HepG2 (cell line): Measurements from ENCODE around the gene KCNMA1. TPM values are rescaled to one million over a fixed set of nuclear protein-coding genes. Genes with fewer than 3 reads are reported as not detected.

Experiments used
- ATAC-seq: fragments of 200-7000 bp; cut with Tn5 transposase; 3 replicates; pipeline ENCODE4 v1.9.1; 2020; ENCODE audit warnings: mild to moderate bottlenecking, moderate library complexity
- BruUV-seq: library from RNA; stranded (reverse); fragments of 400-500 nt; replicated peaks from 2 replicates; lab custom pipeline; 2021; lab: Mats Ljungman, UMichigan
- CTCF ChIA-PET: fragments of 300-600 bp; formaldehyde crosslinking; extraction: SDS; loops from one replicate; lab custom pipeline; 2021; ENCODE audit warnings: low total read pairs, inconsistent platforms, low intra/inter-chr PET ratio; lab: Yijun Ruan, JAX
- POLR2A ChIA-PET: fragments of 350-600 bp; sonication (Branson Sonifier 250); formaldehyde crosslinking; loops from one replicate; lab custom pipeline; 2020; ENCODE audit warnings: antibody characterized with exemption, inconsistent platforms; lab: Yijun Ruan, JAX
- DNase-seq: peaks from one replicate; pipeline ENCODE4 v3.0.0-alpha.2; 2015; ENCODE audit warnings: low spot score
- FAIRE-seq: peaks from 3 replicates; lab custom pipeline; 2011; peaks lifted over from hg19 to GRCh38; lab: Jason Lieb, UNC
- H2AFZ ChIP-seq: one replicate; pipeline ENCODE4 v1.6.1; 2011; ENCODE audit warnings: low read length, inconsistent platforms
- H3K27ac ChIP-seq: fragments of 300-600 bp; 3 replicates; pipeline ENCODE4 v1.8.0; 2011; ENCODE audit warnings: mixed run types, mild to moderate bottlenecking, mixed read lengths, low read length, inconsistent platforms; ENCODE audit not compliant: insufficient read depth; ENCODE audit errors: extremely low read length
- H3K27me3 ChIP-seq, 2 experiments: fragments of 200-600 bp in 1 of 2; 2 replicates in 1 of 2; 3 replicates in 1 of 2; pipeline versions ENCODE4 v1.6.0 to v1.8.0; 2011; ENCODE audit warnings: low read length in 2 of 2, mild to moderate bottlenecking in 2 of 2, moderate library complexity in 2 of 2, inconsistent platforms in 1 of 2; ENCODE audit not compliant: insufficient read depth in 2 of 2, control insufficient read depth in 1 of 2
- H3K36me3 ChIP-seq, 2 experiments: fragments of 200-600 bp in 1 of 2; replicated peaks in 1 of 2; 2 replicates in 1 of 2; 3 replicates in 1 of 2; pipeline versions ENCODE4 v1.5.1 to v1.8.0; 2011; ENCODE audit warnings: low read length in 2 of 2, inconsistent platforms in 1 of 2; ENCODE audit not compliant: insufficient read depth in 2 of 2, control insufficient read depth in 1 of 2
- H3K4me1 ChIP-seq: 2 replicates; pipeline ENCODE4 v1.5.1; 2012; ENCODE audit warnings: low read length, inconsistent platforms; ENCODE audit not compliant: insufficient read depth
- H3K4me2 ChIP-seq: 2 replicates; pipeline ENCODE4 v1.6.0; 2011; ENCODE audit warnings: low read depth, low read length, inconsistent platforms
- H3K4me3 ChIP-seq, 3 experiments: fragments of 200-600 bp in 1 of 3; sonication (generic), shearing (Covaris generic) in 1 of 3; replicated peaks in 1 of 3; 2 replicates each; pipeline ENCODE4 v1.5.1; 2011 to 2016; ENCODE audit warnings: low read length in 3 of 3, inconsistent platforms in 2 of 3, low read depth in 2 of 3, mild to moderate bottlenecking in 2 of 3, control low read depth in 1 of 3, mixed read lengths in 1 of 3; ENCODE audit not compliant: insufficient read depth in 1 of 3
- H3K79me2 ChIP-seq: one replicate; pipeline ENCODE4 v1.6.1; 2011; ENCODE audit warnings: low read length, inconsistent platforms; ENCODE audit not compliant: insufficient read depth
- H3K9ac ChIP-seq: 2 replicates; pipeline ENCODE4 v1.6.0; 2011; ENCODE audit warnings: mild to moderate bottlenecking, low read depth, low read length, inconsistent platforms; ENCODE audit not compliant: insufficient read depth
- H3K9me3 ChIP-seq: 2 replicates; pipeline ENCODE4 v1.5.1; 2012; ENCODE audit warnings: mild to moderate bottlenecking, low read length
- H4K20me1 ChIP-seq: 2 replicates; pipeline ENCODE4 v1.6.0; 2011; ENCODE audit warnings: inconsistent platforms, mild to moderate bottlenecking, low read length, moderate library complexity; ENCODE audit not compliant: insufficient read depth
- ZNF326 ChIP-seq: sonication (generic); formaldehyde crosslinking; IDR thresholded peaks from 2 replicates; pipeline ENCODE4 v1.4.0; 2020; ENCODE audit warnings: missing genetic modification reagents, borderline replicate concordance
- WGBS: methylation state at CpG from one replicate; pipeline ENCODE4 v1.1.6; 2017; ENCODE audit warnings: low lambda C conversion rate; 5-methylcytosine and 5-hydroxymethylcytosine counted together
- in situ Hi-C: cut with HindIII; loops from 2 replicates; pipeline ENCODE4 v1.10.0; 2017; ENCODE audit warnings: low pct_unique_long_range_greater_than_20kb; ENCODE audit not compliant: extremely low pct_ligation_motif_present
- intact Hi-C: fragments of 100-400 bp; cut with micrococcal nuclease; formaldehyde crosslinking; loops from one replicate; pipeline ENCODE4 v1.10.0; 2022; ENCODE audit not compliant: unreplicated experiment
- polyA plus RNA-seq, 8 experiments: library from polyadenylated mRNA; depleted of rRNA in 3 of 8; stranded (reverse) in 7 of 8; unstranded in 1 of 8; fragments of >200 nt; fragmentation: Illumina TruSeq in 4 of 8; extraction: Trizol in 4 of 8; gene quantifications; 2 replicates each; pipeline versions ENCODE4 v1.2.1 to v1.2.3, GENCODE V29; 2011 to 2016; ENCODE audit warnings: low read depth in 4 of 8, missing spikeins in 1 of 8, mixed read lengths in 1 of 8; ENCODE audit not compliant: insufficient read depth in 1 of 8
- total RNA-seq, 5 experiments: library from RNA; depleted of rRNA; stranded (reverse); fragments of >200 nt; fragmentation: Illumina TruSeq; extraction: Trizol; gene quantifications; 2 replicates each; pipeline ENCODE4 v1.2.3, GENCODE V29; 2016; ENCODE audit warnings: low read depth in 1 of 5
- TF ChIP-seq, protein P1 (sequence below): fragments of 450-650 bp; IDR thresholded peaks from 2 replicates; pipeline ENCODE4 v1.6.1; 2016

KCNMA1 gene
- total and polyA plus RNA-seq, 2 of the 13 experiments (the other 11 are each of a cell fraction or from before 2014, with no cell fraction given), result 0.02 TPM; not detected in 1

DNA sequence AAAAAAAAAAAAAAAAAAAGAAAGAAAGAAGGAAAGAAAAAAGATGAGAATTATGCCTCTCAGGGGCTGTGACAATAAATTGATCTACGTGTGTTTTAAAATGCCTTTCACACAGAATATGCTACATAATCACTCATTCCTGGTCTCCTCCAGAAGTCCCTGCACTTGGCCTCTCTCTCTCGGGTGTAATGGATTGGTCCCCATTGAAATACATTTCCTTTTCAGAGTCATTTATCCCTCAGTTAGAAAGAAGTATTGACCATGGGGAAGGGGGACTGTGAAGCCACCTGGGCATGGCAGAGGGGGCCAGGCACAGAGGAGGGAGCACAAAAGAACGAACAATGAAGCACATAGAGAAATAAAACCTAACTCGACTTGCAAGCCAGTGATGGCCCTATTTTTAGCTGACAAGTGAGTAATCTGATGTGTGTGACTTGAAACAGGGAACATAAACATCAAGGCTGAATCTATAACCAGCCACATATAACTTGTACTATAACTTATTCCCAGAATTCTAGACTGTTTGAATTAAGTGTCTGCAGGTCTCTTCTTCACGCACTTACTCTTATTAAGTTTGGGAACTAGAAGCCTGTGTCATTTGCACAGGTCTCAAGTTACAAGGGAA, 490.8 kb downstream of the KCNMA1 start (continued):
- TF ChIP-seq, protein P1, sequence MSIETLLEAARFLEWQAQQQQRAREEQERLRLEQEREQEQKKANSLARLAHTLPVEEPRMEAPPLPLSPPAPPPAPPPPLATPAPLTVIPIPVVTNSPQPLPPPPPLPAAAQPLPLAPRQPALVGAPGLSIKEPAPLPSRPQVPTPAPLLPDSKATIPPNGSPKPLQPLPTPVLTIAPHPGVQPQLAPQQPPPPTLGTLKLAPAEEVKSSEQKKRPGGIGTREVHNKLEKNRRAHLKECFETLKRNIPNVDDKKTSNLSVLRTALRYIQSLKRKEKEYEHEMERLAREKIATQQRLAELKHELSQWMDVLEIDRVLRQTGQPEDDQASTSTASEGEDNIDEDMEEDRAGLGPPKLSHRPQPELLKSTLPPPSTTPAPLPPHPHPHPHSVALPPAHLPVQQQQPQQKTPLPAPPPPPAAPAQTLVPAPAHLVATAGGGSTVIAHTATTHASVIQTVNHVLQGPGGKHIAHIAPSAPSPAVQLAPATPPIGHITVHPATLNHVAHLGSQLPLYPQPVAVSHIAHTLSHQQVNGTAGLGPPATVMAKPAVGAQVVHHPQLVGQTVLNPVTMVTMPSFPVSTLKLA, result no peak

DNA sequence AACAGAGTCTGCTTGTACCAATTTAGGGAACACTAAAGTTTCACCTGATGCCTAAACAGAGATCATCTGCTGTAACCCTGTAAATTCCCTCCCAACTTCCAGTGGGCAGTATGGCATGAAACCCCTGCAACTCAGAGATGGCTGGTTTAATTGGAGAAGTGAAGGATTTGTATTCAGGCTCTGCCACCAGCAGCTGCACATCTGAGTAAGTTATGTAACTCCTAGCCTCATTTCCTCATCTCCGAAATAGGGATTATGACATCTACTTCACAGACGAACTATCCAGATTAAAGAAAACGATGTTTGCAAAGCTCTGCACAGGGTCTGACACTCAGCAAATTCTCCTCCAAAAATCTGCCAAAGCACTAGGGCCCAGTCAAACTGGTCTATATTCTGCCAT, 493.0 kb downstream of the KCNMA1 start:
- Histone ChIP-seq H3K27ac (no peak overlapping the region), H3K4me2 (no peak overlapping the region), H3K4me1 (no peaks in the 10 kb centered on the region), H4K20me1 (no peaks in the 10 kb centered on the region), H3K9ac (no peak overlapping the region), H3K27me3 (peaks cover 0 to 14% of the 10 kb centered on the region in 2 experiments; a peak in 2 of 5 replicates), H3K79me2 (no peaks in the 10 kb centered on the region), H3K4me3 (no peak overlapping the region), H3K9me3 (no peaks in the 10 kb centered on the region), H3K36me3 (no peaks in the 10 kb centered on the region), H2AFZ (no peak overlapping the region)
- in situ Hi-C loops, result no loop called here
- FAIRE-seq (no peak), ATAC-seq (no peak), DNase-seq (no peak)
- WGBS, result 0% methylated on average over 1 of the region's 3 CpGs
- ChIA-PET CTCF (no interaction called here), POLR2A (no interaction called here)
- no peak for TF ChIP-seq ZNF326 (CRISPR knock-in tag)
- no TSS peak for BruUV-seq
- intact Hi-C loops, result no loop called here
